K562 (cell line): ENCODE results near the gene ROM1. TPM values are rescaled to one million over a fixed set of nuclear protein-coding genes. Genes with fewer than 3 reads are reported as not detected.

Experiments used
- BRD9 ChIP-seq: fragments of 450-650 bp; IDR thresholded peaks from 2 replicates; pipeline ENCODE4 v1.6.1; 2018; ENCODE audit warnings: low read depth; ENCODE audit not compliant: partially characterized antibody
- CBFA2T3 ChIP-seq: fragments of 450-650 bp; IDR thresholded peaks from 2 replicates; pipeline ENCODE4 v1.6.1; 2017
- HCFC1 ChIP-seq: IDR thresholded peaks from 2 replicates; pipeline ENCODE4 v1.6.1; 2012; ENCODE audit warnings: low read depth, low read length, improper control_type of control experiment
- HSF4 ChIP-seq: fragments of 250-450 bp; sonication (Bioruptor Pico); IDR thresholded peaks from 2 replicates; pipeline ENCODE4 v2.1.2; 2022; ENCODE audit warnings: mild to moderate bottlenecking, moderate library complexity, borderline replicate concordance
- IFI16 ChIP-seq: fragments of 250-450 bp; sonication (Bioruptor Pico); IDR thresholded peaks from 2 replicates; pipeline ENCODE4 v2.1.2; 2022; ENCODE audit warnings: mild to moderate bottlenecking, inconsistent platforms
- MYC ChIP-seq, 2 experiments: fragments of 250-450 bp in 1 of 2; sonication (Bioruptor Pico) in 1 of 2; IDR thresholded peaks; 2 replicates each; pipeline versions ENCODE4 v1.5.1 to v1.6.1; 2012 to 2021; ENCODE audit warnings: low read depth in 2 of 2, borderline replicate concordance in 1 of 2, improper control_type of control experiment in 1 of 2, low read length in 1 of 2, mild to moderate bottlenecking in 1 of 2, moderate library complexity in 1 of 2
- NCOR1 ChIP-seq: fragments of 450-650 bp; IDR thresholded peaks from 2 replicates; pipeline ENCODE4 v1.6.1; 2016; ENCODE audit warnings: mild to moderate bottlenecking, moderate library complexity
- NR2C1 ChIP-seq, 2 experiments: fragments of 450-650 bp; IDR thresholded peaks; 2 replicates each; pipeline ENCODE4 v1.6.1; 2017; ENCODE audit warnings: mild to moderate bottlenecking in 2 of 2, antibody characterized with exemption in 1 of 2, inconsistent platforms in 1 of 2, missing compliant biosample characterization in 1 of 2, missing genetic modification characterization in 1 of 2
- NR4A1 ChIP-seq, 2 experiments: fragments of 250-450 bp in 1 of 2; fragments of 450-650 bp in 1 of 2; sonication (Bioruptor Pico) in 1 of 2; IDR thresholded peaks; 2 replicates each; pipeline versions ENCODE4 v1.4.0 to v1.6.1; 2016 to 2020; ENCODE audit warnings: mild to moderate bottlenecking in 2 of 2, missing compliant biosample characterization in 1 of 2, missing genetic modification characterization in 1 of 2, moderate library complexity in 1 of 2
- PHF8 ChIP-seq: fragments of 200-600 bp; sonication (generic); IDR thresholded peaks from 2 replicates; pipeline ENCODE4 v1.6.1; 2012; ENCODE audit warnings: mixed run types, mild to moderate bottlenecking, inconsistent platforms, low read length, moderate library complexity, borderline replicate concordance
- SP1 ChIP-seq: sonication (generic); formaldehyde crosslinking; IDR thresholded peaks from 2 replicates; pipeline ENCODE4 v1.8.1; 2022; ENCODE audit warnings: mild to moderate bottlenecking, missing genetic modification reagents
- TRIM28 ChIP-seq: fragments of 450-650 bp; IDR thresholded peaks from 2 replicates; pipeline ENCODE4 v1.6.1; 2017
- VEZF1 ChIP-seq: fragments of 200-800 bp; sonication (Bioruptor generic); IDR thresholded peaks from 2 replicates; pipeline ENCODE4 v1.6.1; 2017; ENCODE audit warnings: missing genetic modification characterization, missing compliant biosample characterization
- ZBTB2 ChIP-seq: fragments of 450-650 bp; IDR thresholded peaks from 2 replicates; pipeline ENCODE4 v1.6.1; 2016; ENCODE audit warnings: antibody characterized with exemption
- ZBTB26 ChIP-seq: fragments of 450-650 bp; formaldehyde crosslinking; IDR thresholded peaks from 2 replicates; pipeline ENCODE4 v1.4.0; 2022; ENCODE audit warnings: missing genetic modification characterization
- ZBTB9 ChIP-seq: fragments of 450-650 bp; formaldehyde crosslinking; IDR thresholded peaks from 2 replicates; pipeline ENCODE4 v1.4.0; 2020; ENCODE audit warnings: mild to moderate bottlenecking, moderate library complexity
- ZNF12 ChIP-seq: sonication (generic); formaldehyde crosslinking; IDR thresholded peaks from 2 replicates; pipeline ENCODE4 v1.4.0; 2020; ENCODE audit warnings: mild to moderate bottlenecking, missing genetic modification reagents
- ZNF197 ChIP-seq: fragments of 200-800 bp; sonication (Bioruptor generic); IDR thresholded peaks from 2 replicates; pipeline ENCODE4 v1.6.1; 2016; ENCODE audit warnings: low read depth, missing genetic modification characterization, missing compliant biosample characterization
- ZNF3 ChIP-seq: fragments of 250-450 bp; sonication (Bioruptor Pico); IDR thresholded peaks from 2 replicates; pipeline ENCODE4 v1.5.0; 2021; ENCODE audit warnings: mild to moderate bottlenecking, moderate library complexity
- ZNF445 ChIP-seq: fragments of 250-450 bp; sonication (Bioruptor Pico); IDR thresholded peaks from 2 replicates; pipeline ENCODE4 v1.4.0; 2020; ENCODE audit warnings: low read depth, mild to moderate bottlenecking, moderate library complexity
- ZNF583 ChIP-seq: fragments of 250-450 bp; sonication (Bioruptor Pico); IDR thresholded peaks from 2 replicates; pipeline ENCODE4 v1.4.0; 2020
- ZNF75A ChIP-seq: fragments of 450-650 bp; formaldehyde crosslinking; IDR thresholded peaks from 2 replicates; pipeline ENCODE4 v1.4.0; 2020; ENCODE audit warnings: mild to moderate bottlenecking
- polyA plus RNA-seq, 8 experiments: library from polyadenylated mRNA; depleted of rRNA in 4 of 8; stranded (reverse) in 5 of 8; unstranded in 3 of 8; fragments of >200 nt; fragmentation: Nextera tagmentation in 2 of 8; fragmentation: Illumina TruSeq in 1 of 8; extraction: Ambion mirVana in 2 of 8; extraction: Trizol in 1 of 8; gene quantifications; 2 replicates each; pipeline versions ENCODE4 v1.2.1 to v1.2.3, GENCODE V29; 2011 to 2014; ENCODE audit warnings: inconsistent platforms in 1 of 8, missing spikeins in 1 of 8
- total RNA-seq, 7 experiments: library from RNA; depleted of rRNA in 6 of 7; stranded (reverse); fragments of >200 nt in 6 of 7; fragmentation: Illumina TruSeq in 2 of 7; extraction: Trizol in 2 of 7; gene quantifications; 2 replicates each; pipeline versions ENCODE4 v1.2.1 to v1.2.3, GENCODE V29; 2011 to 2021; ENCODE audit warnings: low replicate concordance in 1 of 7

The ROM1 gene
- total and polyA plus RNA-seq, 9 of the 15 experiments (the other 6 are each of a cell fraction or from before 2014, with no cell fraction given), result 0.75 to 4.0 (median 2.6) TPM

GRCh38 chr11:62645946-62646824 is 33.1 kb downstream of the ROM1 start, which contains the start of gene GANAB (continued):
- peak; percentile 57 for TF ChIP-seq VEZF1 (CRISPR knock-in tag)
- TF ChIP-seq TRIM28, result 0 out of 2 replicates have a peak, but pooled peaks have one; percentile 35
- TF ChIP-seq BRD9, result no peak
- TF ChIP-seq ZBTB9 (CRISPR knock-in tag), result peak; percentile 81
- TF ChIP-seq ZNF75A (CRISPR knock-in tag), result no peak
- TF ChIP-seq MYC (IDR thresholded peaks at IDR 0.05; ENCODE audit: low read depth, low read length), result peak; percentile 30; the same call in 1 of the 2 replicates
- TF ChIP-seq MYC (CRISPR knock-in tag; IDR thresholded peaks at IDR 0.05; ENCODE audit: borderline replicate concordance, low read depth), result peak; percentile 76; the same call in 1 of the 2 replicates
- TF ChIP-seq CBFA2T3, result no peak
- no peak for TF ChIP-seq NR4A1 (CRISPR knock-in tag; IDR thresholded peaks at IDR 0.05)
- TF ChIP-seq NR4A1 (tag; IDR thresholded peaks at IDR 0.05), result 0 out of 2 replicates have a peak, but pooled peaks have one; percentile 57
- no peak for TF ChIP-seq HSF4 (CRISPR knock-in tag)
- TF ChIP-seq HCFC1, result peak; percentile 69
- no peak for TF ChIP-seq ZBTB26 (CRISPR knock-in tag)
- TF ChIP-seq PHF8, result peak; percentile 84
- no peak for TF ChIP-seq IFI16 (CRISPR knock-in tag)
- TF ChIP-seq ZNF12 (CRISPR knock-in tag), result no peak
- TF ChIP-seq ZNF583, result 0 out of 2 replicates have a peak, but pooled peaks have one; percentile 53
- TF ChIP-seq NR2C1 (IDR thresholded peaks at IDR 0.05), result peak; percentile 97
- peak; percentile 98 for TF ChIP-seq NR2C1 (tag; IDR thresholded peaks at IDR 0.05)
- TF ChIP-seq SP1 (CRISPR knock-in tag), result peak; percentile 95
- TF ChIP-seq NCOR1, result no peak
- no peak for TF ChIP-seq ZNF197 (CRISPR knock-in tag)
- TF ChIP-seq ZNF3, result no peak
- TF ChIP-seq ZNF445 (CRISPR knock-in tag), result no peak
- no peak for TF ChIP-seq ZBTB2
